Endothelial cell of umbilical vein (primary cell): Measurements from ENCODE around the gene HSPB2. TPM values are rescaled to one million over a fixed set of nuclear protein-coding genes. Genes with fewer than 3 reads are reported as not detected.

ENCODE experiments used
- BruUV-seq: library from RNA; stranded (reverse); fragments of 400-500 nt; replicated peaks from 2 replicates; lab custom pipeline; 2021; lab: Mats Ljungman, UMichigan
- CTCF ChIA-PET: fragments of 300-600, 350-600 bp; sonication (Branson Sonifier 250); formaldehyde crosslinking; loops from one replicate; lab custom pipeline; 2021; ENCODE audit warnings: antibody characterized with exemption, inconsistent platforms; lab: Charles Lee
- POLR2A ChIA-PET: fragments of 300-600, 350-600 bp; sonication (Branson Sonifier 250); formaldehyde crosslinking; loops from one replicate; lab custom pipeline; 2021; ENCODE audit warnings: antibody characterized with exemption, inconsistent platforms; lab: Charles Lee
- DNase-seq: peaks from one replicate; pipeline ENCODE4 v3.0.0-alpha.2; 2011; ENCODE audit warnings: low read depth, low spot score
- FAIRE-seq: peaks from 2 replicates; lab custom pipeline; 2011; peaks lifted over from hg19 to GRCh38; lab: Jason Lieb, UNC
- H2AFZ ChIP-seq: 2 replicates; pipeline ENCODE4 v1.6.0; 2012; ENCODE audit warnings: low read depth, low read length, control low read depth, inconsistent platforms
- H3K27ac ChIP-seq: 2 replicates; pipeline ENCODE4 v1.5.1; 2011; ENCODE audit warnings: low read depth, mild to moderate bottlenecking, control low read depth, low read length, moderate library complexity; ENCODE audit not compliant: insufficient read depth
- H3K27me3 ChIP-seq, 2 experiments: 2 replicates each; pipeline versions ENCODE4 v1.6.0 to v1.6.1; 2011; ENCODE audit warnings: low read length in 2 of 2, mixed read lengths in 1 of 2; ENCODE audit not compliant: control insufficient read depth in 2 of 2, insufficient read depth in 2 of 2
- H3K36me3 ChIP-seq, 2 experiments: 2 replicates in 1 of 2; 3 replicates in 1 of 2; pipeline ENCODE4 v1.5.1; 2011; ENCODE audit warnings: low read length in 2 of 2, mild to moderate bottlenecking in 1 of 2, moderate library complexity in 1 of 2; ENCODE audit not compliant: control insufficient read depth in 2 of 2, insufficient read depth in 2 of 2; ENCODE audit errors: extremely low read depth in 1 of 2
- H3K4me1 ChIP-seq: 3 replicates; pipeline ENCODE4 v1.5.1; 2011; ENCODE audit warnings: mild to moderate bottlenecking, low read length; ENCODE audit not compliant: control insufficient read depth, insufficient read depth; ENCODE audit errors: extremely low read depth
- H3K4me2 ChIP-seq: 2 replicates; pipeline ENCODE4 v1.6.1; 2011; ENCODE audit warnings: low read length, control low read depth, mixed read lengths; ENCODE audit not compliant: insufficient read depth
- H3K4me3 ChIP-seq, 3 experiments: fragments of 200-600 bp in 1 of 3; sonication (generic), shearing (Covaris generic) in 1 of 3; replicated peaks in 1 of 3; 2 replicates each; pipeline ENCODE4 v1.5.1; 2011 to 2016; ENCODE audit warnings: control low read depth in 3 of 3, low read length in 3 of 3, mild to moderate bottlenecking in 2 of 3, inconsistent platforms in 1 of 3, low read depth in 1 of 3, moderate library complexity in 1 of 3; ENCODE audit not compliant: insufficient read depth in 1 of 3
- H3K79me2 ChIP-seq: 2 replicates; pipeline ENCODE4 v1.6.0; 2012; ENCODE audit warnings: low read length, inconsistent platforms; ENCODE audit not compliant: control insufficient read depth, insufficient read depth
- H3K9ac ChIP-seq: replicated peaks from 2 replicates; pipeline ENCODE3; 2011; ENCODE audit warnings: low read length, control low read depth; ENCODE audit not compliant: insufficient read depth; ENCODE audit errors: extremely low read depth
- H3K9me1 ChIP-seq: replicated peaks from 3 replicates; pipeline ENCODE4 v1.6.0; 2011; ENCODE audit warnings: mild to moderate bottlenecking, low read length; ENCODE audit not compliant: control insufficient read depth, insufficient read depth; ENCODE audit errors: extremely low read depth
- H3K9me3 ChIP-seq: replicated peaks from 2 replicates; pipeline ENCODE4 v1.5.1; 2012; ENCODE audit warnings: low read length, inconsistent platforms; ENCODE audit not compliant: control insufficient read depth, insufficient read depth
- H4K20me1 ChIP-seq: replicated peaks from 2 replicates; pipeline ENCODE3; 2011; ENCODE audit warnings: mild to moderate bottlenecking, low read length; ENCODE audit not compliant: control insufficient read depth, insufficient read depth; ENCODE audit errors: extremely low read depth
- CTCF ChIP-seq, 2 donors: IDR thresholded peaks; 1 replicate in 1 of 2; 2 replicates in 1 of 2; pipeline ENCODE4 v1.5.1; 2011; ENCODE audit warnings: low read length in 2 of 2, mild to moderate bottlenecking in 2 of 2, moderate library complexity in 2 of 2, control low read depth in 1 of 2, inconsistent platforms in 1 of 2, low read depth in 1 of 2; ENCODE audit not compliant: insufficient read depth in 1 of 2; ENCODE audit errors: extremely low read depth in 1 of 2
- EZH2 ChIP-seq: IDR thresholded peaks from 2 replicates; pipeline ENCODE4 v1.6.1; 2012; ENCODE audit warnings: borderline replicate concordance, low read depth, mild to moderate bottlenecking, moderate library complexity, low read length, inconsistent platforms; ENCODE audit not compliant: severe bottlenecking
- FOS ChIP-seq: IDR thresholded peaks from 2 replicates; pipeline ENCODE4 v1.6.1; 2011; ENCODE audit warnings: mild to moderate bottlenecking, low read length, moderate library complexity, borderline replicate concordance; ENCODE audit not compliant: insufficient read depth
- GATA2 ChIP-seq: IDR thresholded peaks from 2 replicates; pipeline ENCODE4 v1.7.0; 2011; ENCODE audit warnings: low read depth, mild to moderate bottlenecking, moderate library complexity, mixed read lengths, low read length; ENCODE audit not compliant: insufficient read length, insufficient read depth
- JUN ChIP-seq: IDR thresholded peaks from 2 replicates; pipeline ENCODE4 v1.6.1; 2011; ENCODE audit warnings: borderline replicate concordance, low read depth; ENCODE audit not compliant: insufficient read length, insufficient read depth
- MAX ChIP-seq: IDR thresholded peaks from 2 replicates; pipeline ENCODE4 v1.6.1; 2011; ENCODE audit not compliant: insufficient read depth, insufficient read length
- MYC ChIP-seq: IDR thresholded peaks from one replicate; pipeline ENCODE4 v1.6.1; 2011; ENCODE audit warnings: mild to moderate bottlenecking, low read depth, low read length
- POLR2A ChIP-seq: IDR thresholded peaks from 2 replicates; pipeline ENCODE4 v1.6.1; 2012; ENCODE audit warnings: low read depth, mild to moderate bottlenecking, control low read depth, low read length
- POLR2AphosphoS5 ChIP-seq: IDR thresholded peaks from 2 replicates; pipeline ENCODE4 v1.6.1; 2012; ENCODE audit warnings: low read depth, mild to moderate bottlenecking, control low read depth, low read length, moderate library complexity; ENCODE audit not compliant: insufficient read depth
- dilution Hi-C: fragments of 300-500 bp; cut with MboI; formaldehyde crosslinking; loops from one replicate; pipeline ENCODE4 v1.15.0; 2019; ENCODE audit warnings: low sequenced_read_pairs; ENCODE audit not compliant: extremely low pct_ligation_motif_present
- intact Hi-C: fragments of 100-400 bp; cut with micrococcal nuclease; formaldehyde crosslinking; loops from one replicate; pipeline ENCODE4 v1.10.0; 2022
- polyA plus RNA-seq, 4 experiments: library from polyadenylated mRNA; depleted of rRNA in 3 of 4; stranded (reverse) in 3 of 4; unstranded in 1 of 4; fragments of >200 nt; gene quantifications; 2 replicates each; pipeline versions ENCODE4 v1.2.1 to v1.2.3, GENCODE V29; 2011 to 2012; ENCODE audit warnings: missing spikeins in 1 of 4
- total RNA-seq: library from RNA; stranded (reverse); gene quantifications from 2 replicates; pipeline ENCODE4 v1.2.3, GENCODE V29; 2021

HSPB2 gene
- total and polyA plus RNA-seq, 2 donors (not counting 3 experiments of a cell fraction or from before 2014, with no cell fraction given): not detected

DNA sequence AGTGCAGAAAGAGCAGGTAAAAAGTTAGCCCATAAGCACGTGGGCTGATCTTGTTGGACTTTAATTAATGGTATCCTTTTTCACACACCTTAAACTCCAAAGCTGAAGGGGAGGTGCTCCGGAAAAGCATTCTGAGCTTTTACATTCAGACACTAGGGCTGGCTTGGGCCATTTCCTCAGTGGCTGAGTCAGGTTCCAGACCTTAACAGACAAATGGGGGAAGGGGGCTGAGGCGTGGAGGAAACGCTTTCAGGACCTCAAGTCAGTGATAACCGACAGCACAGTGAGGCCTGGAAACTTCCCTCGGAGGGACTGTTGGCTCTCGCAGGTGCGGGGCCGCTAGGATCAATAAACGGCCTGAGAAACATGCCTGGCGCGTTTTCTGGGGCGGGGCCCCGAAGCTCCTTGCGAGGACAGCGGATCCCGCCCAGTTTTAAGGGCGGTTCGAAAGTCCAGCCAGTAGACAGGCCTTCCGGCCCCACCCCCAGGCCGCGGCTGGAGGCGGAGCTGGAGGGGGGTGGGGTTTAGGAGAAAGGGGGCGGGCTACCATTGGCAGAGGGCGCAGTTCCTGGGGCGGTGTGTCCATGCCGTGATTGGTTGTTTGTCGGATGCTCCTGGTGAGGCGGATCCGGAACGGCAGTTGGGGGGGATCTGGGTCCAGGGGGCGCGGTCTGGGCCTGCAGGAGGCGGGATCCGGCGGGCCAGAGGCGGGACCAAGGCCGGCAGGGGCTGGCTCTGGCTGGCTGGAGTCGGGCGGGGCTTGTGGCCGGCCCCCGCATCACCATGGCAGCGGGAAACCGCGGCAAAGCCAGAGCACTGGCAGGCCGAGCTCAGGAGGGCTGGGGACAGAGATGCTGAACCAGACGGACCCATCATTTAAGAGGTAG, 14.2 kb downstream of the HSPB2 start:
- ChIA-PET POLR2A (interaction anchor here (0.6 to 1.3 kb wide), 8 partner anchors 8 to 108 kb away, joined by 3 to 6 read pairs (median 3); partner anchors contain the start of genes ALG9, C11orf52 and DIXDC1), CTCF (interaction anchor here (0.7 to 2.1 kb wide), 17 partner anchors 9 to 96 kb away, joined by 3 to 36 read pairs (median 5); partner anchors contain the start of genes ALG9 and DIXDC1)
- peaks cover 28% of the 10 kb centered on the region for H3K4me1 ChIP-seq
- no peaks in the 10 kb centered on the region for H3K79me2 ChIP-seq
- TF ChIP-seq POLR2A (peak; percentile 88), EZH2 (no peak), CTCF (IDR thresholded peaks at IDR 0.05; ENCODE audit: extremely low read depth in 1 of 2, insufficient read depth in 1 of 2, low read depth in 1 of 2, low read length in 2 of 2) (peak in 1 of 2 donors; percentile 20), MYC (no peak), JUN (no peak), POLR2AphosphoS5 (peak; percentile 38), MAX (no peak), FOS (no peak), GATA2 (no peak)
- no peaks in the 10 kb centered on the region for H3K36me3 ChIP-seq
- H2AFZ ChIP-seq: peak overlapping the region; percentile 98
- no peaks in the 10 kb centered on the region for H3K9me1 ChIP-seq
- H3K9me3 ChIP-seq: no peaks in the 10 kb centered on the region
- H3K27ac ChIP-seq: peak overlapping the region; percentile 98
- dilution Hi-C loops (no loop called here), intact Hi-C loops (loop anchor here (1.0 to 5.0 kb wide), 8 partner anchors 18 to 354 kb away; partner anchors contain the start of genes ALG9, BCO2, CFAP68 and FDXACB1)
- H4K20me1 ChIP-seq: no peaks in the 10 kb centered on the region
- H3K27me3 ChIP-seq: no peaks in the 10 kb centered on the region
- H3K4me3 ChIP-seq: peak overlapping the region; percentile 38 to 66 (median 38)
- H3K4me2 ChIP-seq: peak overlapping the region; percentile 86
- TSS peak; percentile 96 for BruUV-seq
- peak; percentile 93 for FAIRE-seq
- DNase-seq: peak; percentile 98
- H3K9ac ChIP-seq: peak overlapping the region; percentile 96
